GM10266 (cell line): Measurements from ENCODE around the gene UPK2.
"Not testable (repeated sequence)": the region's sequence is repeated elsewhere in the genome, so short reads cannot be mapped to it uniquely, and the experiment has no call there.

Experiments used
- DNase-seq: peaks from one replicate; pipeline ENCODE4 v3.0.0; 2012; ENCODE audit errors: extremely low spot score
- TF ChIP-seq, protein P1 (sequence below): IDR thresholded peaks from 2 replicates; pipeline ENCODE4 v1.5.1; 2012; ENCODE audit warnings: mild to moderate bottlenecking, low read depth; ENCODE audit not compliant: control insufficient read depth, insufficient read depth; ENCODE audit errors: missing control alignments

UPK2 gene

DNA sequence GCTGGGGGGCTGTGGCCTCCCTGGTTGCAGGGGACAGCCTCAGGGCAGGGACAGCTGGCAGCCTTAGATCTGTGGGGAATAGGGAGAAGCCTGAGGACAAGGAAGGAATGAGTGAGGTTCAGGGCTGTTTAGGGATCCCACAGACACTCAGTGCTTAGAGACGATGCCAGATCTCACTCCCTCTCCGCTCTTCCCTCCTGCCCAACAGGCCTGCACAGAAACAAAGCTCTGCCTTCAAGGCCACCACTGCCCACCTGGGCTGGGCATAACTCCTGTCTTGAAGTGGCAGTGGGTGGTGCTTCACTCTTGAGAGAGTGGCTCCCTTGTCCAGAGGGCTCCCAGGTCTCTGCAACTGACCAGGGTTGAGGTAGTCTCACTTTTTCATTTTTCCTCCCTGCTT, 28.7 kb downstream of the UPK2 start:
- TF ChIP-seq, protein P1, sequence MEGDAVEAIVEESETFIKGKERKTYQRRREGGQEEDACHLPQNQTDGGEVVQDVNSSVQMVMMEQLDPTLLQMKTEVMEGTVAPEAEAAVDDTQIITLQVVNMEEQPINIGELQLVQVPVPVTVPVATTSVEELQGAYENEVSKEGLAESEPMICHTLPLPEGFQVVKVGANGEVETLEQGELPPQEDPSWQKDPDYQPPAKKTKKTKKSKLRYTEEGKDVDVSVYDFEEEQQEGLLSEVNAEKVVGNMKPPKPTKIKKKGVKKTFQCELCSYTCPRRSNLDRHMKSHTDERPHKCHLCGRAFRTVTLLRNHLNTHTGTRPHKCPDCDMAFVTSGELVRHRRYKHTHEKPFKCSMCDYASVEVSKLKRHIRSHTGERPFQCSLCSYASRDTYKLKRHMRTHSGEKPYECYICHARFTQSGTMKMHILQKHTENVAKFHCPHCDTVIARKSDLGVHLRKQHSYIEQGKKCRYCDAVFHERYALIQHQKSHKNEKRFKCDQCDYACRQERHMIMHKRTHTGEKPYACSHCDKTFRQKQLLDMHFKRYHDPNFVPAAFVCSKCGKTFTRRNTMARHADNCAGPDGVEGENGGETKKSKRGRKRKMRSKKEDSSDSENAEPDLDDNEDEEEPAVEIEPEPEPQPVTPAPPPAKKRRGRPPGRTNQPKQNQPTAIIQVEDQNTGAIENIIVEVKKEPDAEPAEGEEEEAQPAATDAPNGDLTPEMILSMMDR = no peak
- DNase-seq = peak; percentile 12

DNA sequence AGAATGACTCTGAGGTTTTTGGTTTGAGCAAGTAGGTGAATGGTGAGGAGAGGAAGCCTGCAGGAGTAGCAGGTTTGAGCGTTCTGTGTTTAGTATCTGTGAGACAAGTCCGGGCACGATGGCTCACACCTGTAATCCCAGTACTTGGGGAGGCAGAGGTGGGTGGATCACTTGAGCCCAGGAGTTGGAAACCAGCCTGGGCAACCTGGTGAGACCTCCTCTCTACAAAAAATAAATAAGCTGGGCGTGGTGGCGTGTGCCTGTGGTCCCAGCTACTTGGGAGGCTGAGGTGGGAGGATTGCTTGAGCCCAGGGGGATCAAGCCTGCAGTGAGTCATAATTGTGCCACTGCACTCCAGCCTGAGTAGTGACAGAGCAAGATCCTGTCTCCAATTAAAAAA, 32.2 kb downstream of the UPK2 start:
- DNase-seq = peak; percentile 1

GRCh38 chr11:118991486-118992038, 35.5 kb downstream of the UPK2 start:
- not testable (repeated sequence) for DNase-seq

More for the DNA sequence above, 32.2 kb downstream of the UPK2 start:
- TF ChIP-seq, protein P1 = no peak

- TF ChIP-seq, protein P1 = no peak
These were observed 41.0 kb downstream of the UPK2 start for GRCh38 chr11:118996926-118997626.

GRCh38 chr11:118997627-118998387, 41.7 kb downstream of the UPK2 start, which contains the start of gene CENATAC:
TSS of gene CENATAC (plus strand) at chr11:118998138. CDS start at chr11:118998198, 60 bp downstream.
- DNase-seq = peak; percentile 99
- TF ChIP-seq, protein P1 = no peak

More at GRCh38 chr11:118996926-118997626, 41.0 kb downstream of the UPK2 start:
- peak; percentile 77 for DNase-seq

GRCh38 chr11:118998388-118998717, 42.3 kb downstream of the UPK2 start:
- TF ChIP-seq, protein P1 = no peak
- DNase-seq = no peak

DNA sequence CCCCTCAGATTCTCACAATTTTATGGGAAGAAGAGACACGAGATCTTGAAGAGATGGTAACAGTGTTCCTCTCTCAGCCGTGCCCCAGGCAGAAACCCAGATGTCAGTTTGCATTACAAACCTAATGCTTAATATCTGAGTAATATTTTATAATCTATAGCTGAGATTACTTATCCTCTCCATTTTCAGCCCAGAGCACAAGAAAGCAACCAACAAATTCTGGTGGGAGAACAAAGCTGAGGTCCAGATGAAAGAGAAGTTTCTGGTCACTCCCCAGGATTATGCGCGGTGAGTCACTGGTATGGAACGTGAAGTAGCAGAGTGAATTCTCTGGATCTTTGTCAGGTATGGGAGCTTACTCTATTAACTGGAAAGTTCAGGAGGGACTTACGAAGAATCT, 42.7 kb downstream of the UPK2 start:
- no peak for DNase-seq
- TF ChIP-seq, protein P1 = no peak
